GM21619 (cell line): ENCODE measurements around the gene OSTM1.

Experiments used
- ATAC-seq: cut with Tn5 transposase; IDR thresholded peaks from one replicate; pipeline ENCODE4 v1.9.1; 2021; ENCODE audit not compliant: unreplicated experiment

OSTM1 gene

GRCh38 chr6:108074359-108075144 is at the start of gene OSTM1:
Gene OSTM1 (minus strand): TSS chr6:108074741. CDS start chr6:108074651, 90 bp downstream.
- ATAC-seq, result peak; percentile 93

- no peak for ATAC-seq
These were observed 49.4 kb upstream of the OSTM1 start for GRCh38 chr6:108123946-108124345.

GRCh38 chr6:108123481-108123929 is 49.0 kb upstream of the OSTM1 start:
- ATAC-seq, result no peak

GRCh38 chr6:108121612-108122011 is 47.1 kb upstream of the OSTM1 start:
- no peak for ATAC-seq

GRCh38 chr6:108120311-108120710 is 45.8 kb upstream of the OSTM1 start:
- ATAC-seq, result no peak

- ATAC-seq, result no peak
These were observed 45.2 kb upstream of the OSTM1 start for GRCh38 chr6:108119769-108120141.

- ATAC-seq, result no peak
These were observed 44.5 kb upstream of the OSTM1 start for GRCh38 chr6:108118810-108119768.

- no peak for ATAC-seq
These were observed 43.8 kb upstream of the OSTM1 start for GRCh38 chr6:108118359-108118724.

- peak; percentile 45 for ATAC-seq
These were observed 43.2 kb upstream of the OSTM1 start for GRCh38 chr6:108117427-108118358.

- ATAC-seq, result no peak
These were observed 42.2 kb upstream of the OSTM1 start for GRCh38 chr6:108116546-108117426.

- no peak for ATAC-seq
These were observed 41.1 kb upstream of the OSTM1 start for GRCh38 chr6:108115598-108116058.

- ATAC-seq, result no peak
These were observed 40.5 kb upstream of the OSTM1 start for GRCh38 chr6:108114841-108115597.

- no peak for ATAC-seq
These were observed 39.3 kb upstream of the OSTM1 start for GRCh38 chr6:108113557-108114519.

- ATAC-seq, result no peak
These were observed 33.8 kb upstream of the OSTM1 start for GRCh38 chr6:108108374-108108773.

- ATAC-seq, result no peak
These were observed 32.6 kb upstream of the OSTM1 start for GRCh38 chr6:108107102-108107501.

- ATAC-seq, result no peak
These were observed 32.2 kb upstream of the OSTM1 start for GRCh38 chr6:108106694-108107093.

GRCh38 chr6:108106261-108106660 is 31.7 kb upstream of the OSTM1 start:
- ATAC-seq, result no peak

GRCh38 chr6:108105571-108105970 is 31.0 kb upstream of the OSTM1 start:
- no peak for ATAC-seq
